GM21367 (cell line): ENCODE measurements around the gene ATP2C1.

Experiments
- ATAC-seq: cut with Tn5 transposase; IDR thresholded peaks from one replicate; pipeline ENCODE4 v1.9.1; 2021; ENCODE audit not compliant: unreplicated experiment

The ATP2C1 gene

DNA sequence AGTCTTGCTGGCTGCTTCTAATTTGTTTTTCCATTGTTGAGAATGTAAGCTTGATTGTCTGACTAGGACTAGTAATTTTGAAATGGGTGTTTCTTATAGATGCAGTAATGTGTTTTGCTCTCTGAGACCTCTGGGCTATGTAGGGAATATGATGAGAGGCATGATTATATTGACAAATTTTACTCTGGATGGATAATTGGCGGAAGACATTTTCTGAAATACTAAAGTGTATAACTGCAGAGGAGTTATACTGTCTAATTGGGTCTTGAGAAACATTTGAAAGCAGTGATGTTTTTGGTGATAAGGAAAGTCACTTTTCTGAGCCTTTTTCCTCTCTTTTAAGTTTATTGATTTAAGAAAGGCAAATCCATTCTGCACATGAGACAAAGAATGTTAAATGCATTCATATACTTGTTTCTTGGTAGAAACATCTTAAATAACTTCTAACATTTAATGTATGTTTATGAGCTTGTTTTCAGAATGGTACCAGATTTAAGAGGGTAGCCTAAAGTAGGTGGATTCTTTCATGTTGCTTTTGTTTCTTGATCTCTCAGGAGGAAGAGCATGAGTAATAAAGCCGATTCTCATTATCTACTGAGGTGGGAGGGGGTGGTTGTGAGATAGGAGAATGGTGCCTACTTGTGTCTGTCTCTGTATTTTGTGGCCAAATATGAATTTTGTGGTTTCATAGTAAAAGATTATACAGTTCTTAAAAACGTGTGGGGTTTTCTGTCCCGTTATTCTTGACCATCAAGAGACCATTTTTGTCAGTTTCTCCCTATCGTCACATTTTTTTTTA lies 2.0 kb downstream of the ATP2C1 start:
- ATAC-seq, result no peak

- no peak for ATAC-seq
Observed at GRCh38 chr3:130897316-130897715, 3.4 kb downstream of the ATP2C1 start.

- peak; percentile 40 for ATAC-seq
Observed at GRCh38 chr3:130900959-130901358, 7.1 kb downstream of the ATP2C1 start.

GRCh38 chr3:130901463-130902204 lies 7.8 kb downstream of the ATP2C1 start:
- no peak for ATAC-seq

DNA sequence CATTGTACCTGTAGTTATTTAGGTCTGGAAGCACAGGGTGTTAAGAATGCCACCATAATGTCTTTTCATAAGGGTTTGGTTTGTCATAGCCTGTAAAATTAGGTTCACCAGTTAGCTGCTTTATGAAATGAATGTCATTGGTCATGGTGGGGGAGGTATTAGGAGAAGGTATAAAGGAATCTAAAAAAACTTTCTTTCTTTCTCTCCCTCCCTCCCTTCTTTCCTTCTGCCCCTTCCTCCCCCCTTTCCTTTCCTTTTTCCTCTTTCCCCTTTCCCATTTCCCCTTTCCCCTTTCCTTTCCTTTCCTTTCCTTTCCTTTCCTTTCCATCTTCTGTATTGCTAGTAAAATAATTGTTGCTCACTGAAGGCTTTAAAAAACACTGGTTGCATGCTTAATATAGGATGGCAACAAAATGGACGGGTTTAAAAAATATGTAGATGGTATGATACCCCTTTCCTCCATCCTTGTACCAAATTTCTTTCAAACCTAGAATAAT lies 9.6 kb downstream of the ATP2C1 start:
- no peak for ATAC-seq

DNA sequence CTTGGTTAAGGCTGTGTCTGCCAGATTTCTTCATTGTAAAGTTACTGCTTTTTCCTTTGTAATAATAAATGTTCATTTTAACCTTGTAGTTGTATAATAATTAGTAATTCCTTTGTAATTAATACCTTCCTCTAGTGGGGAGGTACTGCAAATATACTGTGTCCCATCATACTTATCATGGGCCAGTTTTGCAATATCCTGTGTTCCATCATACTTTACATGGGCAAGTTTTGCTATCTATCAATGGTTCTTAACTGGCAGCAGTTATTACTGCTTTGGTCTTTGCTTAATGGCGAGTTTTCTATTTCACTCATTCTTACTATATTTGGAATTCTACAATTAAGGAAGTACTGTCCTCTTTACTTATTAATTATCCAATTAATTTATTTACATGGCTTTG lies 10.6 kb downstream of the ATP2C1 start:
- no peak for ATAC-seq

DNA sequence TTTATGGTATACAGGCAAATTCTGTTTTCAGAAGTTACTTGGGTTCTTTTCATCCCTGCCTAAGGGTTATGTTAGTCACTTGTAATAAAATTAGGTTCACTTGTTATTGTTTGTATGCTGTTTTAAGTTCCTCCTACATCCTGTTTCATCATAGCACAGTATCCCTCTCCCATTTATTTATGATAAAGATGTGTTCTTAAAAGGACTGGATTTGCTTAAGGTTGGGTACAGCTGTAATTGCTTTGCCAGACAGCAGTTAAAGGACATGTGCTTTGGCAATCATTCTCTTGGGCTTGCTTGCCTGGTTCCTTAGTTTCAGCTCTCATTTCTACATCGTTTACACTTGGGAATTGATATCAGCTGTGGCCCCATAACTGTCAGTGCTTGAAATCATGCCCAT lies 11.7 kb downstream of the ATP2C1 start:
- no peak for ATAC-seq

GRCh38 chr3:130906374-130906995 lies 12.6 kb downstream of the ATP2C1 start:
- ATAC-seq, result no peak

DNA sequence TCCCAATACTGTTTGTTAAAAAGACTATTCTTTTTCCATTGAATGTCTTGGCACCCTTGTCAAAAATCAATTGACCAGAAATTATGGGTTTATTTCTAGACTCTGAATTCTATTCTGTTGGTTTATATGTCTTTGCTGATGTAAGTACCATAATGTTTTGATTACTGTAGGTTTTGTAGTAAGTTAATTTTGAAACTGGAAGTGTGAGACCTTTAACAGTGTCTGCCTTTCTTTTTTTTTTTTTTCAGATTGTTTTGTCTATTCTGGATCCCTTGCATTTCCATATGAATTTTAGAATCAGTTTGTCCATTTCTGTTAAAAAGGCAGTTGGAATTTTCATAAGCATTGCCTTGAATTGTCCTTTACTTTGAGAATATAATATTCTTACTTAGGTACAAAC lies 13.6 kb downstream of the ATP2C1 start:
- no peak for ATAC-seq

DNA sequence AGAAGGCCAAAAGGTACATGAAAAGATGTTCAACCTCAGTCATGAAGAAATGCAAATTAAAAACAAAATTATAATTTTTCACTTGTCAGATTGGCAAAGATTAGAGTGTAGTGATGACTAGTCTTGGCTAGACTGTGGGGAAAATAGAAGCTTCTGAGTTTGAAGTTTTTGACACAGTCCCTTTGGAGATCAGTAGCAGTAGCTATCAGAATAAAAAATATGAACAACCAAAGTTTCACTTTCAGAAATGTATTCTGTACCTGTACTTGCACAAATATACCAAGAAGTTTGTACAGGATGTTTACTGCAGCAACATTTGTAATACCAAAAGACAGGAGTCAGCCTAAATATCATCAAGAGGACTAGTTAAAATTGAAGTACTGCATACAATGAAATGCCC lies 14.1 kb downstream of the ATP2C1 start:
- ATAC-seq, result no peak

GRCh38 chr3:130915567-130916292 lies 21.8 kb downstream of the ATP2C1 start:
- ATAC-seq, result no peak

- peak; percentile 63 for ATAC-seq
Observed at GRCh38 chr3:130916507-130917167, 22.8 kb downstream of the ATP2C1 start.

- ATAC-seq, result no peak
Observed at GRCh38 chr3:130918328-130918727, 24.4 kb downstream of the ATP2C1 start.

DNA sequence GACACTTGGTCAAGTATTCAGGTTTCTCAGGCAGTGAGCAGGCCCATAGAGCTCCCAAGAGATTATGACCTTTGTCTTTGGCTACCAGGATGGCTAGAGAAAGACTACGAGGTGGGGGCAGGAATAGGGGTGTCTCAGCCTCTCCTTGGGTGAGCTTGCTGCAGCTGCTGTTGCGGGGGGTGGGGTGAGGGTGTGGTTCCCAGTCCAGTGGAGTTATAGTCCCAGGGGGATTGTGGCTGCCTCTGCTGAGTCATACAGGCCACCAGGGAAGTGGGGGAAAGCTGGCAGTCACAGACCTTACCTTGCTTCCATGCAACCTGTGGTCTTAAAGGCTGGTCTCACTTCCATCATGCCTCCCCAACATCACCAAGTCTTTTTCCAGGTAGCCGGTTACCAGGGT lies 31.7 kb downstream of the ATP2C1 start:
- ATAC-seq, result peak; percentile 63

GRCh38 chr3:130926504-130926903 lies 32.6 kb downstream of the ATP2C1 start:
- no peak for ATAC-seq

- ATAC-seq, result no peak
Observed at GRCh38 chr3:130929804-130930203, 35.9 kb downstream of the ATP2C1 start.

GRCh38 chr3:130932979-130933378 lies 39.1 kb downstream of the ATP2C1 start:
- ATAC-seq, result no peak

- no peak for ATAC-seq
Observed at GRCh38 chr3:130933801-130934345, 40.0 kb downstream of the ATP2C1 start.

- ATAC-seq, result no peak
Observed at GRCh38 chr3:130934442-130935089, 40.7 kb downstream of the ATP2C1 start.
